Natural killer cell treated with Interleukin-12 subunit alpha and Interleukin-12 subunit beta and Interleukin-15 and Interleukin-18, amount 100 ng/mL, for 72 hours (primary cell): Measurements from ENCODE around the gene ALDH1A3. TPM values are rescaled to one million over a fixed set of nuclear protein-coding genes. Genes with fewer than 3 reads are reported as not detected.
A peak's percentile ranks its signal among the peaks of the same experiment; 100 is the strongest.

Experiments used
- ATAC-seq, 2 donors: fragments of 150-1000 bp; cut with Tn5 transposase in 1 of 2; sonication (Bioruptor Pico), chemical (Tn5 transposase) in 1 of 2; 2 replicates each; pipeline ENCODE4 v1.10.0; 2021
- DNase-seq: peaks from one replicate; pipeline ENCODE4 v3.0.0; 2022; ENCODE audit warnings: low spot score
- H3K27ac Mint-ChIP-seq, 2 donors: 1 replicate in 1 of 2; 2 replicates in 1 of 2; pipeline ENCODE4 v1.8.0; 2022; ENCODE audit warnings: mixed read lengths in 2 of 2, mild to moderate bottlenecking in 1 of 2, moderate library complexity in 1 of 2
- H3K27me3 Mint-ChIP-seq, 2 donors: 1 replicate in 1 of 2; 2 replicates in 1 of 2; pipeline ENCODE4 v1.8.0; 2022; ENCODE audit warnings: mixed read lengths in 2 of 2
- H3K36me3 Mint-ChIP-seq: one replicate; pipeline ENCODE4 v1.8.0; 2022; ENCODE audit warnings: mixed read lengths
- H3K4me1 Mint-ChIP-seq, 2 donors: 1 replicate in 1 of 2; 2 replicates in 1 of 2; pipeline ENCODE4 v1.8.0; 2022; ENCODE audit warnings: low read depth in 2 of 2, mixed read lengths in 2 of 2, mild to moderate bottlenecking in 1 of 2
- H3K4me3 Mint-ChIP-seq: one replicate; pipeline ENCODE4 v1.8.0; 2022; ENCODE audit warnings: mixed read lengths
- H3K9me3 Mint-ChIP-seq: 2 replicates; pipeline ENCODE4 v1.8.0; 2022; ENCODE audit warnings: mixed read lengths
- total RNA-seq, 2 donors: library from RNA; stranded (reverse); gene quantifications; one replicate each; pipeline ENCODE4 v1.2.3, GENCODE V29; 2022

The ALDH1A3 gene
- total RNA-seq, 2 donors from 2014 or later, result not detected

DNA sequence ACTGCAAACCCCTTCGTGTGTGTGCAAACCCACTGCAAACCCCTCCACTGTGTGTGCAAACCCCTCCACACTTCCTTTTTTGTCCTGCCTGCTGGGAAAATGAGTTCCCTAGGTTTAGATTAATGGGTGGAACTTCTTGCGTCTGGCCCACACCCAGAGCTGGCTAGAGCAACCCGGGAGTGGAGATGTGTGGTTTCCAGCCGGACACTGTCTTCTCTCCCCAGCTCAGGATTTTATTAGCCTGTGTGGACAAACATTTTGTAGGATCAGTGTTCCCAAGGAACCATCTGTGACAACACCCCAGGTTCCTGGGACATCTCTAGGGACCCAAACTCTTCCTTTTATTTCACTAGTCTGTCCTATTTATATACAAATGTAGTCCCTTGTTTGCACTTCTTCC lies 29.9 kb downstream of the ALDH1A3 start:
- Mint-ChIP-seq H3K27ac (no peak overlapping the region), H3K36me3 (no peaks in the 10 kb centered on the region), H3K9me3 (no peaks in the 10 kb centered on the region), H3K27me3 (peaks cover 18 to 42% of the 10 kb centered on the region in 2 donors), H3K4me3 (no peak overlapping the region), H3K4me1 (no peaks in the 10 kb centered on the region)
- no peak for DNase-seq
- ATAC-seq, result no peak

DNA sequence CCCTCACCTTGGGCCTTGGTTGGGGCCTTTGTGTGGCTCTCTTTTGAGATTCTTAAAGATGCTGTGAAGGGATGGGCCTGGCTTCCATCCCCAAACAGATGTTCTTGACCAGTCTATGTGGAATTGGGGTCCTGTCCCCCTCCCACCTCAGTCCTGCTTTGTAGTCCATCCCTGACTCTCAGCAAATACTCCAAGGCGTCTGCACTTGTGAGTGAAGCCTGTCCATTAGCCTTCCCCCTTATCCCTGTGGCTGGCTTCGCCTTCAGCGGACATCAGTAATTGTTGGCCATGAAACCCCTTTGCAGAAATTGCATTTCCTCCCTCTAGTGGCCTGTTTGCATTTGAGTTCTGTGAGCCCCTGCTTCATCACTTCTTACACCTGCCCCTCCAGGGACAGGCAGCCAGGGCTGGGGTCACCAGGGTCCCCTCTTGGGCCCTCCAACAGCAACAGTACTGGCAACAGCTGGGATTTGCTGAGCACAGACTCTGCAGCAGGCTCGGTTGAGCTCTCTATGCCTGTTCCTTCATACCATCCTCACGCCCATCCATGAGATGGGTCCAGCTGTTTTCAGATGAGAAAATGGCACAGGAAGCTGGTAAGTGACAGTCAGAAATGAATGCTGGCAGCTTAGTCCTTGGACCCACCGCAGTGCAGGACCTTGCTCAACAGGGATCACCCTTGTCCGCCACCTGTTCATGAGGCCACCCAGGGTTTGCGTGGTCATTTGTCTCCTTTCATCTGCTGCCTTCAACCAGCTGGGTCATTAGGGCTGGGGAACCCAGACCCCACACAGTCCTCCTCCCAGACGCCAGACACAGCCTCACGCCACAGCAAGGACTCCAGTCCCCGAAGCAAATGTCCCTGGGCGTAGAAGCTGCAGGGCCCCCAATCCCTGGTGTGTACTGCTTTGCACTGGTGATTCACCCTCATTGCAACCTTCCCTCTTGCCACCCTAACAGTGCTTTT lies 30.6 kb downstream of the ALDH1A3 start:
- ATAC-seq, result no peak
- Mint-ChIP-seq H3K36me3 (no peaks in the 10 kb centered on the region), H3K27me3 (peaks cover 24 to 42% of the 10 kb centered on the region in 2 donors), H3K4me1 (no peaks in the 10 kb centered on the region), H3K4me3 (no peak overlapping the region), H3K27ac (no peak overlapping the region), H3K9me3 (no peaks in the 10 kb centered on the region)
- DNase-seq, result no peak

DNA sequence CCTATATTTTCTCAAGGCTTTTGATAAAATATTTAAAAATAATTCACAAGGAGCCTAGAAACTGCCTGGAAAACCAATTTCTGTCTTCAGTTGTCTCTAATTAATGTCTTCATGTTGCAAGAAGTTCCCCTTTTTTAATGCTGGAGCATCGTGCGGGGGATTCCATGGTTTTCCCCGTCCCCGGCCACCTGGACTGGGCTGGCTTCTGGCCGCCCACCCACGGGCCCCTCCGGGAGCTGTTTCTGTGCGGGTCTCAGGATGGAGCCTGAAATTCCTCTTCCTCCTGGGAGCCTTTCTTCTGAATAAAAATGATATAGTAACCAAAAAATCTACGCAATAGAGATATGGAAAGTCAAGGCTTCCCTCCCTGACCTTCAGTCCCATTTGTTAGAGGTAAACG lies 31.5 kb downstream of the ALDH1A3 start:
- H3K27me3 Mint-ChIP-seq, result peaks cover 29 to 48% of the 10 kb centered on the region in 2 donors
- H3K36me3 Mint-ChIP-seq, result no peaks in the 10 kb centered on the region
- H3K27ac Mint-ChIP-seq, result no peak overlapping the region
- H3K4me1 Mint-ChIP-seq, result no peaks in the 10 kb centered on the region
- no peaks in the 10 kb centered on the region for H3K9me3 Mint-ChIP-seq
- no peak overlapping the region for H3K4me3 Mint-ChIP-seq
- no peak for DNase-seq
- ATAC-seq, result no peak

DNA sequence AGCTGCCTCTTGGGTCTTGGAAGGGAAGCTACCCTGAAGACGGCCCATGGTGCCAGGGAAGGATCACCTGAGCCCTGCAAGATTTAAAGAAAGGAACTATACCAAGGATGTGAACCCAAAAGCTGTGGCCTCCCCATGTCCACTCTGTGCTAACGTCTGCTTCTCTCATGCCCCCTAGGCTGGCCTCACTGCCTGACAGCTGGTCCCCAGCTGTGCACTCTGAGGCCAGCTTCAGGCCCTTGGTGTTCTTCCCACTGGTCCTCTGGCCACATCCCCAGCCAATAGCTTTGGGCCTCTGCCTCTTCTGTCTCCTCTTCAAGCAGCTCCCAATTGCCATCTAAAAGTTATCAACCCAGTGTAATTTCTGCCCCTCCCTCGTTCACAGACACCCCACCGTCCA lies 34.3 kb downstream of the ALDH1A3 start:
- H3K4me3 Mint-ChIP-seq, result no peak overlapping the region
- peaks cover 39 to 40% of the 10 kb centered on the region in 2 donors for H3K27me3 Mint-ChIP-seq

DNA sequence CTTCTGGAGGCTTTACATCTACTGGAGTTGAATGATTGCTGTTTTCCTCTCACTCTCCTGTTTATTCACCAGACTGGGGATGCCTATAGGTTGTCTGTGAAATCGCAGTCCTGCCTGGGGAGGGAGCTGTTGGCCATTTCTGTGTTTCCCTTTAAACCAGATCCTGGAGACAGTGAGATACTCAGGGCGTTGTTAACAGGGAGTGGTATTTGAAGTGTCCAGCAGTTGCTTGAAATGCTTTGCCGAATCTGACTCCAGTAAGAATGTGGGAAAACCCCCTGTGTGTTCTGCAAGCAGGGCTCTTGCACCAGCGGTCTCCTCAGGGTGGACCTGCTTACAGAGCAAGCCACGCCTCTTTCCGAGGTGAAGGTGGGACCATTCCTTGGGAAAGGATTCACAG lies 35.2 kb downstream of the ALDH1A3 start:
- H3K27me3 Mint-ChIP-seq, result peaks cover 35 to 40% of the 10 kb centered on the region in 2 donors
- H3K4me3 Mint-ChIP-seq, result no peak overlapping the region
- no peak overlapping the region for H3K27ac Mint-ChIP-seq
- no peak for ATAC-seq
- H3K4me1 Mint-ChIP-seq, result peaks cover 0 to 5% of the 10 kb centered on the region in 2 donors
- H3K36me3 Mint-ChIP-seq, result no peaks in the 10 kb centered on the region
- DNase-seq, result no peak
- H3K9me3 Mint-ChIP-seq, result no peaks in the 10 kb centered on the region

More for the DNA sequence above, 34.3 kb downstream of the ALDH1A3 start:
- Mint-ChIP-seq H3K9me3 (no peaks in the 10 kb centered on the region), H3K4me1 (peaks cover 0 to 5% of the 10 kb centered on the region in 2 donors), H3K27ac (no peak overlapping the region), H3K36me3 (no peaks in the 10 kb centered on the region)
- DNase-seq, result no peak
- ATAC-seq, result no peak

DNA sequence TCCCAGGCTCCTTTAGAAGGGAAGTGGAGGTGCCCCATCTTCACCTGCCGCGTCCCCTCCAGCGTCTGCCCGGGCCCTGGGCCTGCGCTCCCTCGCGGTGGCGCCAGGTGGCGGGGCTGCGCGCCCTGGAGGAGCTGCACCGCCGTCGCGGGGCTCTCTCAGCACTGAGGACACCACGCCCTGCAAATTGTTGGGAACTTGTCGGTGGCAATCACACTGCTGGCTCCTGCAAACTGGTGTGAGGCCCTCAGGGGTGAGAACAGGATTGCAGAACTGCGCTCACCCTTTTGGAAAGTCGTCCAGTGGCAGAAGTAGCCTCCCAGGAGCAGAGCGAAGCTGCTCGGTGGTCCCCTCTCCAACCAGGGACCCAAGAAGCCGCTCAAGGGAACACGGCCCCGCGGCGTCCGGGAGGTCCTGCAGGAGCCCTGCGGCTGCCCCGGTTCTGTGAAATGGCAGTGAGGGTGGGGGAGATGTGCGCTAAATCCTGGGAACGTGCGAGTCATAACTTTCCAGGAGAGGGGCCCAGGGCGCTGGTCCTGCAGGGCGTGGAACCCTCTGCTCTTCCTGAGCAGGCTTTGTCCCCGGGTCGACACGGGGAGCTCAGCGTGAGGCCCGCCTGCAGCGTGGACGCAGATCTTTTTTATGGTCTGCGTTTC lies 38.5 kb downstream of the ALDH1A3 start:
- peak overlapping the region; percentile 80 for H3K4me3 Mint-ChIP-seq
- DNase-seq (peak; percentile 77), ATAC-seq (peak; percentile 84 to 86)
- H3K27me3 Mint-ChIP-seq, result peaks cover 51 to 58% of the 10 kb centered on the region in 2 donors
- no peaks in the 10 kb centered on the region for H3K36me3 Mint-ChIP-seq
- H3K4me1 Mint-ChIP-seq, result peaks cover 0 to 10% of the 10 kb centered on the region in 2 donors
- H3K27ac Mint-ChIP-seq, result no peak overlapping the region
- H3K9me3 Mint-ChIP-seq, result no peaks in the 10 kb centered on the region

DNA sequence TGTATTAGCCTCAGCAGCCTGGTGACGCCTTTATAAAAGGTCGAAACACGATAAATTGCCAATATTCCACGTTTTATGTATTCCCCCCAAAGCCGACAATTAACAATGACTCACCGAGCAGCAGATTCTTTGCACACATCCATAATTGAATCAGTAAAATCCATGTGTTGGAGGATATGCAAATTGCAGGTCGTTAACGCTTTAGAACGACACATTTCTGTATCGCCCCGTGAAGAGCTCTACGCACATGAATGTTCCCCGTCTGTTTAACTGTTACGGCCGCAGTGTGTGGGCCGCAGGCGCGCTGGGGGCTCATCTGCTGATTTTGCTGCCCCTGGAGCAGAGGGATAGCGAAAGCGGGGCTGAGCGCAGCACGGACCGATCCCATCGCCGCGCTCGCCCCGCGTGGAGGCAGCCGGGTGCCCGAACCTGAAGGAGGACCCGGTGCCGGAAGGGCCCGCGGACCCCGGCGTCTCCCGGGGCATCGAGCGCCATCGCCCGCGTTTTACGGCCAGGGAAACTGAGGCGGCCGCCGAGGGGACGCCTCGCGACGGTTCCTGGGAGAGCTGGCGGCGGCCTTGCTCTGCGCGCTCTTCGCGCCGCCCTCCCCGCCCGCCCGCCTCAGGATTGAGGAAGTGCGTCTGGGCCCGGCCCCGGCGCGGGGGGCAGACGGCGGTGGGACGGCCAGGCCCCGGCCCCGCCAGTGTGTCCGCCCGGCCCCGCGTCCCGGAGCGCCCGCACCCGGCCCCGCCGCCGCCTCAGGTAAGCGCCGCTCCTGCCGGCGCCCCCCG lies 39.3 kb downstream of the ALDH1A3 start, which contains the start of gene LRRK1:
TSS of gene LRRK1 (plus strand) at position 668 of the 791 bp plus-strand sequence. CDS start 5,276 bp downstream, outside the sequence.
- H3K36me3 Mint-ChIP-seq, result no peaks in the 10 kb centered on the region
- ATAC-seq, result peak; percentile 34 to 41
- H3K27me3 Mint-ChIP-seq, result peaks cover 46 to 58% of the 10 kb centered on the region in 2 donors
- H3K4me3 Mint-ChIP-seq, result peak within 1 kb of the TSS; percentile 80
- H3K9me3 Mint-ChIP-seq, result no peaks in the 10 kb centered on the region
- H3K4me1 Mint-ChIP-seq, result peaks cover 0 to 10% of the 10 kb centered on the region in 2 donors
- DNase-seq, result no peak
- H3K27ac Mint-ChIP-seq, result no peak within 1 kb of the TSS

DNA sequence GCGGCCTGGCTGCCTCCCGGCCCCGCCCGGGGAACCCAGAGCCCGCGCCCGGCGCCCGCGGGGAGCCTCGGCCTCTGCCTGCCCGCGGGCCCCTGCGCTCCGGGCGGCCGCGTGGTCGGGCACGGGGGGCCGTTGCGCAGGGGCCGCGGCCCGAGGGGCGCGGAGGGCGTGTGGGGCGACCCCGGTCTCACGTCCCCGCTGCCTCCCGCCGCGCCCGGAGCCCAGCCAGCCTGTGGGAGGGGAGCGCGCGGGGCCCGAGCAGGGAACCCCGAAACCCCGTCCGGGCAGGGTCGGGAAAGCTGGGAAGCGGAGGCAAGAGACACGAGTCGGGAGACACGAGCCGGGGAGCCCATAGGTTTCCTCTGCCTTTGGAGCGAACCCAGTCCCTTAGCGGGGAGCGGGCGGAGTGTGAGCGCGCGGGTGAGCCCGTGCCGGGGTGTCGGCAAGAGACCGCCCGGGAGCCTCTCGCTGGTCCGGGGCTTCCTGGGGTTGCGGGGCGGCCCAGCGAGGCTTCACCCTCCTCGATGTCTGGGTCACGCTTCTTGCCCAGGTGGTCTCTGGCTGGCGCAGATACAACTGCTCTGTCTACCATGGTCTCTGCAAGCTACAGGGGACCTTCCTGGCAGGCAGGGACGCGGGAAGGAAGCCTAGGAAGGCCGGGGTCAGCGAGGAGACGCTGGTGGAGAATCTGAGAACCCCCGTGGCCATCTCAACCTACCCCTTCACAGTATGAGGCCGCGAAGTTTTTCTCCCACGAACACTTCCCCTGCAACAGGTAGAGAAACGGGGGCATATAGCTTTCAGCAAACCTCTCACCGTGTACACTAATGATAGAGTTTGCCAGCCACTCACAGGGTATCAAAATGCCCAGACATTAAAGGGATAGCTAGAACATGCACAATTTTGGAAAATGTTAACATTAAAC lies 40.1 kb downstream of the ALDH1A3 start:
- Mint-ChIP-seq H3K27ac (no peak overlapping the region), H3K9me3 (no peaks in the 10 kb centered on the region), H3K4me1 (peaks cover 0 to 10% of the 10 kb centered on the region in 2 donors), H3K27me3 (peaks cover 46 to 61% of the 10 kb centered on the region in 2 donors), H3K36me3 (no peaks in the 10 kb centered on the region), H3K4me3 (peak overlapping the region; percentile 54)
- DNase-seq (no peak), ATAC-seq (peak in 1 of 2 donors; percentile 25)

DNA sequence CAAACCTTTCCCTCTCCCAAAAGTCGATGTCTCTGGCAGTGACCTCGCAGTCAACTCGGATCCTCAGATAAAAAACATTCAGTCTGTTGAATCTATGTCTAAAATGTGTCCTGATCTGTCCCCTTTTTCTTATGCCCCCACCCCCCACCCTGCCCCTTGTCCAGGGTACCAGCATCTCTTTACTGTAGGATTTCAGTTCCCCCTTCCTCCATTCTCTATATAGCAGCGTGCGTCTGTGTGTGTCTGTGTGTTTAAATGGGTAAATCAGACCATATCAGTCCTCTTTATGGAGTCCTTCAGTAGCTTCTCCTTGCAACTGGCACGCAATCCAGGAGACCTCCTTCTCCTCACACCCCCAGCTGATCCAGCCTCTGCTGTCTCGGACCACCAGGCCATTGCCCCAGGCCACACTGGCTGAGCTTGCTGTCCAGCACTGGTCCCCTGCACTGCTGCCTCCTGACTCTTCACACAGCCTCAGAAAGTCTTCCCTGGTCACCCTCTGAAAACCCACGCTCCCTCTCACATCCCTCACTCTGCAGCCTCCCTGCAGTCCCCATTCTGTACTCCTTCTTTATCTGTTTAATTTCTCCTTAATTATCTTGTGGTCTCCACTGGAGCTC lies 41.0 kb downstream of the ALDH1A3 start:
- ATAC-seq, result no peak
- no peak overlapping the region for H3K27ac Mint-ChIP-seq
- peak overlapping the region; percentile 54 for H3K4me3 Mint-ChIP-seq
- H3K36me3 Mint-ChIP-seq, result no peaks in the 10 kb centered on the region
- peaks cover 44 to 53% of the 10 kb centered on the region in 2 donors for H3K27me3 Mint-ChIP-seq
- H3K4me1 Mint-ChIP-seq, result peaks cover 0 to 10% of the 10 kb centered on the region in 2 donors
- H3K9me3 Mint-ChIP-seq, result no peaks in the 10 kb centered on the region
- DNase-seq, result no peak

DNA sequence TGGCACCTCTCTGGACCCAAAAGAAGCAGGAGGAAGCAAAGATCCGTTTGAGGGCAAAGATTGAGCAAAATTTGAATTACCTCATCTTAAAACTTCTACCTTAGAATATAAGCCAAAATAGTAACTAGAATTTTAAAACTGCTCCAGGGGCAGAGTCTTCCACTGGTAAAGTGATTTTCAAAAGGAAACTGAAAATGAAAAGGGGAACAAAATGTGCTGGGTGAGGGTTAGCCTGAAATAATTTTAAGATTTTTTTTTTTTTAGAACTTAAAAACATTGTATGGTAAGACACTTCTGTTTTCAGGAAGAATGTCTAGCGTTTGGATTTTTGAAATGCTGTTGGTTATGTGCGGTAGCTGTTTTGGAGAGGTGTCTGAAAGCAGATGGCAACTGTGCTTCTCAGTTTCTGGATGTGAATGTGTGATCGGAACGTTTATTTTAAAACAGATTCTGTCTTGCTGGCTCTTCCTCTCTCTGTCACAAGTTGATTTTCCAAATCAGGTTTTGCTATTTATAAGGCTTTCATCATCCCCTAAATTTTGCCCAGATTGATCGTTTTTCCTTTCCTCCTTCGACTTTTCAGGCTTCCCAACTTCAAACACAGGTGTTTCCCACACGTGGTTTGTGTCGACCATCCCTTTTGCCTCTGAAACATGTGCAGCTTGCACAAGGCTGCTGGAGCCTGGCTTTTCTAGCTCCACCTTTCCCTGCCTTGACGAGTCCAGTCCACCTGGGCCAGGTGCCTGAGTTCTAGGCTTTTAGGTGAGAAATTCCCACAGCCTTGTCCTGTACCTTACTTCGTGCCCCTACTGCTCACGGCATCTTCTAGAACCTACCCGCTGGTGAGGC lies 42.8 kb downstream of the ALDH1A3 start:
- ATAC-seq (no peak), DNase-seq (no peak)
- no peak overlapping the region for H3K4me3 Mint-ChIP-seq
- H3K27me3 Mint-ChIP-seq, result peaks cover 31 to 42% of the 10 kb centered on the region in 2 donors
- H3K9me3 Mint-ChIP-seq, result no peaks in the 10 kb centered on the region
- peaks cover 0 to 10% of the 10 kb centered on the region in 2 donors for H3K4me1 Mint-ChIP-seq
- no peak overlapping the region for H3K27ac Mint-ChIP-seq
- no peaks in the 10 kb centered on the region for H3K36me3 Mint-ChIP-seq

DNA sequence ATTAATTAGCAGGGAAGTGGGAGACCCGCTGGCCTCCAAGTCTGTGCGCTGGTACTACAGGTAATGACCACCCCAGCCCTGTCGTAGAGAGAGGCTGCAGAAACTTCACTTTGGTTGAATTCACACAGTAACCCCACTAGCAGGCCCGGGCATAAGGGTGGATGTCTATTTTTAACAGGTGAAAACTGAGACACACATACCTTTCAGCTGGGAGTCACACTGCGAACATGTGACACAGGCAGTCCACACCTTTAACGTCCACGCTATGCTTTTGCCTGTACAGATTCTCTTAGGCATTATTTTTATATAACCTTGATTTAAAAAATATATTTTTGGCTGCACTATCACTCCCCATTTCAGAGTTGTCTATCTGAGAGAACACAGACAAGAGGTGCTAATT lies 43.4 kb downstream of the ALDH1A3 start:
- no peaks in the 10 kb centered on the region for H3K9me3 Mint-ChIP-seq

More for the DNA sequence above, 43.4 kb downstream of the ALDH1A3 start:
- Mint-ChIP-seq H3K4me3 (no peak overlapping the region), H3K27ac (no peak overlapping the region), H3K27me3 (peaks cover 29 to 41% of the 10 kb centered on the region in 2 donors), H3K4me1 (peaks cover 0 to 10% of the 10 kb centered on the region in 2 donors), H3K36me3 (no peaks in the 10 kb centered on the region)
- DNase-seq (no peak), ATAC-seq (no peak)
